ENCODE measurements around the gene PLCB2. TPM values are rescaled to one million over a fixed set of nuclear protein-coding genes. Genes with fewer than 3 reads are reported as not detected.

Gene PLCB2
- total RNA-seq, 1 donor from 2014 or later: 3.7 TPM

- Mint-ChIP-seq H3K27ac (ENCODE audit: unreplicated experiment) (no peak overlapping the region), H3K36me3 (ENCODE audit: low read depth, unreplicated experiment) (peaks cover 1% of the 10 kb centered on the region), H3K9me3 (ENCODE audit: unreplicated experiment) (no peaks in the 10 kb centered on the region), H3K4me1 (ENCODE audit: low read depth, unreplicated experiment) (peaks cover 11% of the 10 kb centered on the region), H3K4me3 (ENCODE audit: unreplicated experiment) (no peak overlapping the region), H3K27me3 (ENCODE audit: low read depth, unreplicated experiment) (peaks cover 42% of the 10 kb centered on the region)
- Histone ChIP-seq H3K79me2 (ENCODE audit: insufficient read depth, low read length) (no peaks in the 10 kb centered on the region), H3K27me3 (ENCODE audit: insufficient read depth, low read length) (no peaks in the 10 kb centered on the region), H4K20me1 (ENCODE audit: insufficient read depth, low read length) (no peaks in the 10 kb centered on the region), H3K9ac (ENCODE audit: low read length) (no peak overlapping the region), H3K4me1 (ENCODE audit: insufficient read depth, low read length) (peaks cover 14% of the 10 kb centered on the region), H3K36me3 (ENCODE audit: insufficient read depth, low read length) (no peaks in the 10 kb centered on the region), H3K4me2 (ENCODE audit: low read length) (no peak overlapping the region), H2AFZ (ENCODE audit: low read depth, low read length) (no peak overlapping the region), H3K9me3 (ENCODE audit: insufficient read depth, low read depth, low read length) (no peaks in the 10 kb centered on the region), H3K4me3 (ENCODE audit: insufficient read depth, low read depth, low read length) (no peak overlapping the region), H3K27ac (ENCODE audit: low read depth, low read length) (no peak overlapping the region)
- FAIRE-seq: no peak
- TF ChIP-seq EZH2 (IDR thresholded peaks at IDR 0.05; ENCODE audit: insufficient read depth, low read length) (no peak), CTCF (IDR thresholded peaks at IDR 0.05; ENCODE audit: insufficient read depth, low read depth, low read length) (no peak)
- no peak for DNase-seq (ENCODE audit: low read depth)
Observed at GRCh38 chr15:40355976-40356585, 48.3 kb upstream of the PLCB2 start.

GRCh38 chr15:40354408-40355171 lies 46.9 kb upstream of the PLCB2 start:
- H3K4me2 ChIP-seq (ENCODE audit: low read length): peak overlapping the region; percentile 28
- DNase-seq (ENCODE audit: low read depth) (peak; percentile 17), FAIRE-seq (no peak)
- TF ChIP-seq EZH2 (IDR thresholded peaks at IDR 0.05; ENCODE audit: insufficient read depth, low read length) (no peak), CTCF (IDR thresholded peaks at IDR 0.05; ENCODE audit: insufficient read depth, low read depth, low read length) (peak; percentile 25)
- H3K36me3 ChIP-seq (ENCODE audit: insufficient read depth, low read length): no peaks in the 10 kb centered on the region
- no peak overlapping the region for H3K9ac ChIP-seq (ENCODE audit: low read length)
- H3K9me3 ChIP-seq (ENCODE audit: insufficient read depth, low read depth, low read length): no peaks in the 10 kb centered on the region
- H3K79me2 ChIP-seq (ENCODE audit: insufficient read depth, low read length): no peaks in the 10 kb centered on the region
- H4K20me1 ChIP-seq (ENCODE audit: insufficient read depth, low read length): no peaks in the 10 kb centered on the region
- H3K4me3 Mint-ChIP-seq (ENCODE audit: unreplicated experiment): peak overlapping the region; percentile 34
- no peak overlapping the region for H3K27ac ChIP-seq (ENCODE audit: low read depth, low read length)
- no peak overlapping the region for H3K4me3 ChIP-seq (ENCODE audit: insufficient read depth, low read depth, low read length)
- no peak overlapping the region for H3K27ac Mint-ChIP-seq (ENCODE audit: unreplicated experiment)
- H3K4me1 ChIP-seq (ENCODE audit: insufficient read depth, low read length): peaks cover 14% of the 10 kb centered on the region
- peaks cover 43% of the 10 kb centered on the region for H3K27me3 Mint-ChIP-seq (ENCODE audit: low read depth, unreplicated experiment)
- H3K9me3 Mint-ChIP-seq (ENCODE audit: unreplicated experiment): no peaks in the 10 kb centered on the region
- peaks cover 1% of the 10 kb centered on the region for H3K36me3 Mint-ChIP-seq (ENCODE audit: low read depth, unreplicated experiment)
- H3K27me3 ChIP-seq (ENCODE audit: insufficient read depth, low read length): no peaks in the 10 kb centered on the region
- H3K4me1 Mint-ChIP-seq (ENCODE audit: low read depth, unreplicated experiment): peaks cover 11% of the 10 kb centered on the region
- no peak overlapping the region for H2AFZ ChIP-seq (ENCODE audit: low read depth, low read length)

GRCh38 chr15:40353697-40354096 lies 46.0 kb upstream of the PLCB2 start:
- Histone ChIP-seq H3K9ac (ENCODE audit: low read length) (no peak overlapping the region), H2AFZ (ENCODE audit: low read depth, low read length) (no peak overlapping the region), H3K9me3 (ENCODE audit: insufficient read depth, low read depth, low read length) (no peaks in the 10 kb centered on the region), H3K4me3 (ENCODE audit: insufficient read depth, low read depth, low read length) (no peak overlapping the region), H3K79me2 (ENCODE audit: insufficient read depth, low read length) (no peaks in the 10 kb centered on the region), H3K27ac (ENCODE audit: low read depth, low read length) (no peak overlapping the region), H3K4me1 (ENCODE audit: insufficient read depth, low read length) (peaks cover 14% of the 10 kb centered on the region), H3K4me2 (ENCODE audit: low read length) (peak overlapping the region; percentile 28), H4K20me1 (ENCODE audit: insufficient read depth, low read length) (no peaks in the 10 kb centered on the region), H3K27me3 (ENCODE audit: insufficient read depth, low read length) (no peaks in the 10 kb centered on the region), H3K36me3 (ENCODE audit: insufficient read depth, low read length) (no peaks in the 10 kb centered on the region)
- Mint-ChIP-seq H3K27me3 (ENCODE audit: low read depth, unreplicated experiment) (peaks cover 43% of the 10 kb centered on the region), H3K36me3 (ENCODE audit: low read depth, unreplicated experiment) (peaks cover 1% of the 10 kb centered on the region), H3K27ac (ENCODE audit: unreplicated experiment) (no peak overlapping the region), H3K4me3 (ENCODE audit: unreplicated experiment) (no peak overlapping the region), H3K4me1 (ENCODE audit: low read depth, unreplicated experiment) (peaks cover 11% of the 10 kb centered on the region), H3K9me3 (ENCODE audit: unreplicated experiment) (no peaks in the 10 kb centered on the region)
- TF ChIP-seq CTCF (IDR thresholded peaks at IDR 0.05; ENCODE audit: insufficient read depth, low read depth, low read length) (no peak), EZH2 (IDR thresholded peaks at IDR 0.05; ENCODE audit: insufficient read depth, low read length) (no peak)
- FAIRE-seq: no peak
- DNase-seq (ENCODE audit: low read depth): no peak

Measured in astrocyte (in vitro differentiated cells and primary cell).